Hematopoietic multipotent progenitor cell treated with erythropoietin and hydrocortisone succinate and interleukin-3 and kit ligand, for 8 days (in vitro differentiated cells): Measurements from ENCODE around the gene PCDHB1.
"Not testable (repeated sequence)": the region's sequence is repeated elsewhere in the genome, so short reads cannot be mapped to it uniquely, and the experiment has no call there.

Source experiments
- DNase-seq: peaks from one replicate; pipeline ENCODE4 v3.0.0-alpha.2; 2015

The PCDHB1 gene

GRCh38 chr5:141084487-141084989 lies 33.4 kb downstream of the PCDHB1 start:
- DNase-seq = peak; percentile 4

- DNase-seq = no peak
These were observed 43.5 kb downstream of the PCDHB1 start, which contains the start of gene PCDHB2 for GRCh38 chr5:141094481-141095262. PCDHB2 (plus strand) TSS chr5:141094615; CDS start chr5:141094791, 176 bp downstream.

GRCh38 chr5:141095263-141095641 lies 44.1 kb downstream of the PCDHB1 start:
- no peak for DNase-seq

GRCh38 chr5:141096181-141096580 lies 45.0 kb downstream of the PCDHB1 start:
- DNase-seq = not testable (repeated sequence)

- not testable (repeated sequence) for DNase-seq
These were observed 45.4 kb downstream of the PCDHB1 start for GRCh38 chr5:141096586-141096985.

- DNase-seq = peak; percentile 21
These were observed 49.1 kb downstream of the PCDHB1 start, which contains the start of gene PCDHB3 for GRCh38 chr5:141100243-141100805. PCDHB3 (plus strand) TSS chr5:141100473; CDS start chr5:141100650, 177 bp downstream.

- DNase-seq = no peak
These were observed 49.9 kb downstream of the PCDHB1 start for GRCh38 chr5:141101059-141101458.

- DNase-seq = not testable (repeated sequence)
These were observed 50.9 kb downstream of the PCDHB1 start for GRCh38 chr5:141102070-141102469.

GRCh38 chr5:141102471-141102870 lies 51.3 kb downstream of the PCDHB1 start:
- not testable (repeated sequence) for DNase-seq

- no peak for DNase-seq
These were observed 54.2 kb downstream of the PCDHB1 start for GRCh38 chr5:141105350-141105749.
